Activated effector memory CD4-positive, alpha-beta T cell treated with Interleukin-2 at 50 U/mL for 16 hours (primary cell): ENCODE data around the gene REXO5.
"Not testable (repeated sequence)": the region's sequence is repeated elsewhere in the genome, so short reads cannot be mapped to it uniquely, and the experiment has no call there.

Experiments used
- DNase-seq: peaks from one replicate; pipeline ENCODE4 v3.0.0-alpha.2; 2020

The REXO5 gene

DNA sequence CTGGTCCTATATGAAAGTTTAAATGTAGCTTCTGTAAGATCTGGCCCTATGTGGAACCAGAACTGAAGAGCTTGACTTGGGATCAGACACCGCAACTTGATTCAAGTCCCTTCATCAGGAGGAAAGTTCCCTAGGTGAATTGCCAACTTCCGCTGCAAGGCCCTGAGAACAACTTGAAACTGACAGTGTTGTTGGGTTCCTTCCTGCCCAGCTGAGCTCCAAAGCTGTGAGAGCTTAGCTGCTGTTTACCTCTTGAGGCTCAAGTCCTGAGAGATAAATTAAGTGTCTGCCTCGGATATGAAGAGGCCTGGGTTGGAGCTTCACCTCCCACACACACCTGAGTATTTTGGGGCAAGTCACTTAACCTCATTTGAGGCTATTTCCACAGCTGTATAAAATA lies 44.7 kb downstream of the REXO5 start:
- DNase-seq, result no peak

- DNase-seq, result no peak
Observed at GRCh38 chr16:20851601-20852000, 45.3 kb downstream of the REXO5 start.

GRCh38 chr16:20853143-20853542 lies 46.8 kb downstream of the REXO5 start:
- DNase-seq, result no peak

- DNase-seq, result no peak
Observed at GRCh38 chr16:20853981-20854620, 47.8 kb downstream of the REXO5 start.

GRCh38 chr16:20854963-20855362 lies 48.6 kb downstream of the REXO5 start:
- DNase-seq, result no peak

GRCh38 chr16:20857281-20857680 lies 51.0 kb downstream of the REXO5 start:
- no peak for DNase-seq

GRCh38 chr16:20859229-20859628 lies 52.9 kb downstream of the REXO5 start:
- no peak for DNase-seq

- no peak for DNase-seq
Observed at GRCh38 chr16:20859699-20860098, 53.4 kb downstream of the REXO5 start.

GRCh38 chr16:20860361-20860760 lies 54.0 kb downstream of the REXO5 start:
- no peak for DNase-seq

DNA sequence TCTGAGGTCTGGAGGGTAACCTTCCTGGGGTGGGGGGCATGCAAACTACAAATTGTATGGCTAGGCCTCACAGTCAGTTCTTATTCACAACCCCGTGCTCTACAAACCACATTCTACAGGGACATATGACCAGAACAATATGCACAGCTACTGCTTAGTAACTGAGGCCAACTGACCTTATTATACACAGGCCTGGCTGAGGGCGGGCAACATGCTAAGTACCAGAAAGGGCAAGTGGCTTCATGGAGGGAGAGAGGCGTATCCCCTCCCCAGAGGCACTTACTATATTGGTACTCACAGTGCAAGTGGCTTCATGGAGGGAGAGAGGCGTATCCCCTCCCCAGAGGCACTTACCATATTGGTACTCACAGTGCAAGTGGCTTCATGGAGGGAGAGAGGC lies 54.7 kb downstream of the REXO5 start:
- not testable (repeated sequence) for DNase-seq

DNA sequence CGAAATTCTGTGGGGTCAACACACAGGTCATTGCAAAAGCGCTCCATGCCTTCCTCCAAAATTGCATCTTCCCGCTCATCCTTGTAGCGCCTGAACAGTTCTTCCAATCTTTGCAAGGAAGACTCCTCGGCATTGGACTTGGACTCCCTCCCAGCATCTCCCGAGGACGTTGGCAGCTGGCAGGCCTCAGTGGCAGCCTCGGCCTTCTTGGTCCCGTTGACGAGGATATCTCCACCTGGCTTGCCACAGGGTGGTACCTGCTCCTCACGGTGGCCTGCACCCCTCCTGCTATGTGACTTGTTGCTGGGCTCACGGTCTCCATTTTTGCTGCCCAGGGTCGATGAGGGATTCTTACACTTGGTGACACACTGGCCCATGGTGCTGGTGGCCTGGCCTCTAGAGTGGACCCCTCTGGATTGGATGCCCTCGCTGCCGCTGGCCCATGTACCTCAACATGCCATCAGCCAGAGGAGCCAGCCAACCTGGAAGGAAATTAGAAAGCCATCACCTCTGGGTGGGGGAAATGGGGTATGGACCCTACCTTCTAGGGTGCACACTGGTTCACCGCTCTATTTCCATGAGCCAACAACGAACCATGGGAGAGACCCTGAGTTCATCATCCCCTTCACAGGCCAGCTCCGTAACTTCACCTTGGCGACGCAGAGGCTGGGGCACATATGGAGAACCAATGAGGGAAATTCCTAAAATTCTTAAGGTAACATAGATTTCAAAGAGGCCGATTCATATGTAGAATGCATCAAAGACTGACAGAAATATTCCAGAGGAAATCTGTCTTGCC lies 56.0 kb downstream of the REXO5 start:
- DNase-seq, result no peak

DNA sequence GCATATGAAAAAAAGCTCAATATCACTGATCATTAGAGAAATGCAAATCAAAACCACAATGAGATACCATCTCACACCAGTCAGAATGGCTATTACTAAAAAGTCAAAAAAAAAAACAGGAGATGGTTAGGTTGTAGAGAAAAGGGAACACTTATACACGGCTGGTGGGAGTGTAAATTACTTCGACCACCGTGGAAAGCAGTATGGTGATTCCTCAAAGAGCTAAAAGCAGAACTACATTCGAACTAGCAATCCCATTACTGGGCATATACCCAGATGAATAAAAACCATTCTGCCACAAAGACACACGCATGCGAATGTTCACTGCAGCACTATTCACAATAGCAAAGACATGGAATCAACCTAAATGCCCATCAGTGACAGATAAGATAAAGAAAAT lies 58.0 kb downstream of the REXO5 start:
- DNase-seq, result not testable (repeated sequence)

DNA sequence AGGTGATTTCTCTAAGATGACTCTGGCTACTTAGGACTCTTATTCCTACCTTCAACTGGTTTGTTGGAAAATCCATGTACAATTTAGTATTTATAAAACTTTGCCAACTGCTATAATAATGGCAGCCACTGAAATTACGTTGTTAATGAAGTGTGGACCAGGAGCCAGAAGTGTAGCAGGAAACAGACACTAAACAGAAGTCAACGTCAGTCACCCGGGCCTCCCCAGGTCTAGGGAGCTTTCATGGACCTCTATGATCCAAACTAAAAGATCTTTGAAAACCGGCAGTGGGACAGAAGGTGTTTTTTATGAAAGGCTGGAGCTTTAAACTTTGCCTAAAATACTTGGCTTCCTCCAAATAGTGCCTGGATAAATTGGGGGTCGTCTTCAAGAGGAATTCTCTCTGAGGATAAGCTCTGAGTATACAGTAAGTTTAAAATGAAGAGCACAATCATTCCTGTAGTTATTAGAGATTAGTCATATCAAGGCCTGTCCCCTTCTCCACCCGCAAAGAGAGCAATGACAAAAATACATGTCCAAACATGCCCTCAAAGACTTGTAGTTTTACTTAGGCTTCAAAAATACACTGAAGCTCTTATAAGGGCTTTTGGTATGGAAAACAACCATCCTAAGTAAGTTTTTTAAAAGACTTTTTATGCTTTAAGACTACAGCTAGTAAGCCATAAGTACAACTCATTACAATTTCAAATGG lies 59.2 kb downstream of the REXO5 start:
- DNase-seq, result no peak

DNA sequence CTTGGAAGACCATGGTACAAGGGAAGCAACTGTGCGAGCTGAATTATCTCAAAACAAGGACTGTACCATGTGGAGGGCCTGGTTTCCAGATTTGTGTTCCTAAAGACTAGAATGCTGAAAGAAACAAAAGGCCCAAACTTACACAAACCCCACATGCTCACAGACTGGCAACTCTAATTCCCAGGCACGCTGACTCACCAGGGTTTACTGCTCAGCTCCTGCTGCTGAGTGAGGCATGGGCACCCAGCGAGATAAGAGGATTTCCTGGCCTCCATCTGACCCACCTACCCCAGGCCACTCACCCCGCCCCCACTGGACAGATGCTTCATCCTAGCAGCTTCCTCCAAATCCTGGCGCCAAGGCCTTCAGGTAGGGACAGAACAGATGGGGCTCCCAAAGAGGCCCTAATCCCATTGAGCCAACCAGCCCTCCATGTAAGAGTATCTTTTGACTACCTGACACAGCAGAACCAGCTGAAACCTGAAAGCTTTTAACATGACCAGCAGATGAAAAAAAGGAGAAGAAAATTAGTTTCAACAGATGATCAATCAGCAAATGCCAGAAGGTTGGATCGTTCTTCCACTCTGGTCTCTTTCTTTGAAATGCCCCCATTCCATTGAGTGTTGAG lies 59.9 kb downstream of the REXO5 start:
- DNase-seq, result no peak

DNA sequence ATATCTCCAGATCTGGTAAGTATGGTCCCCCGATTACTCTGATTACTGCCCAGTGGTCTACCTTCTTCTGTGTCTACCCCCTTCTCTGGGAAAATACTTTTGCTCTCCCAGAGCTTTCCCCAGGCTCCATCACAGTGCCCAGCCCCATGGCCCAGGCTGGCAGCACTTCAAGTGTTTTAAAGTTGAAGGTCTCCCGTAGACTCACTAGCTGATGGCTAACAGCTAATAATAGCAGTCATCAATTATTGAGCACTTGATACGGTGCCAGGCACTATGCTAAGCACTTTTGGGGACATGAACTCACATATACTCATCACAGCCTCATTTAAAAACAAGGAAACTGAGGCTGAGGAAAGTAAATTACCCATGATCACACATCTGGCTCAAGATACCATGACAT lies 60.5 kb downstream of the REXO5 start:
- DNase-seq, result no peak

GRCh38 chr16:20867585-20867984 lies 61.3 kb downstream of the REXO5 start:
- no peak for DNase-seq

DNA sequence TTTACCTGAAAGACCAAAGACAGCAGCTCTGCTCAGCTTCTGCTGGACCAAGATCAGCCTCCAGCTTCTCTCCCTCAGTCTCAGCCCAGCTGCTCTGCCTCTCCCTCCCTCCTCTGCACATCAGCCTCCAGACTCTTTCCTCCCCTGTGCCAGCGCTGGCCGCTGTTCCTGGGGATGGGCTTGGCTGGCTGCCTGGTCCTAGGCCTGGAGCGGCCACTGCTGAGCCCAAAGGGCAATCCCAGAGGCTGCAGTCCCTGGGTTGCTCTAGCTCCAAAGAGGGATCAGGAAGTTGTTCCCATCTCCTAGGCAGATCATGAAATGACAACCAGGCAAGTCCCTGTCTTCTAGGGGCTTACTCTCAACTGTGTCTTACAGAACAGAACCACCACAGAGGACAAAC lies 62.6 kb downstream of the REXO5 start:
- DNase-seq, result no peak

- DNase-seq, result no peak
Observed at GRCh38 chr16:20870122-20870820, 63.9 kb downstream of the REXO5 start.

GRCh38 chr16:20871258-20871657 lies 64.9 kb downstream of the REXO5 start:
- DNase-seq, result no peak

- DNase-seq, result no peak
Observed at GRCh38 chr16:20871941-20872815, 65.9 kb downstream of the REXO5 start.

GRCh38 chr16:20873331-20873730 lies 67.0 kb downstream of the REXO5 start:
- no peak for DNase-seq

DNA sequence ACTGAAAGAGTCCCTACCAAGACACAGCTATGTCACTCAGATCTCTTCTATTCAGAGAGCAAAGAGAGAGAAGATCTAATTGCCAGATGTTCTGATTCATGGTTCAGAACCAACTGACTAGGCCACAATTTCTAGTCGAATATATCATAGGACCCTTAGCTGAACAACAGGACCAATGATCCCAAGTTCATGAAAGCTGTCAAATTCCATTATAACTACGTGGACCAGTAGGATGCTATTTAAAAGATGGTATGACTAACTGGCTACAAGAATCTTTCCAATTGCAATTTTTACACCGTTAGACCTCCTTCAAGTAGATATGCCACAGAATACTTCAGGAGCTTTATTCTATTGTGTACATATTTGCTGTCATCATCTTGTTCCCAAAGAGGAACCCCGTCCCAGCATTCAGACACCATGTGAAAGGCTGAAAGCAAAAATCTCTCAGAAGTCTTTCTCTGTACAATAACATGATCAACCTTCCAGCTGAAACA lies 67.8 kb downstream of the REXO5 start:
- no peak for DNase-seq
